Islet of Langerhans (tissue), 1 donor: ENCODE measurements around the gene RUSF1.
"Not testable (repeated sequence)": the region's sequence is repeated elsewhere in the genome, so short reads cannot be mapped to it uniquely, and the experiment has no call there.

ENCODE experiments used
- FAIRE-seq: peaks from one replicate; lab custom pipeline; 2011; peaks lifted over from hg19 to GRCh38; lab: Jason Lieb, UNC

RUSF1 gene

GRCh38 chr16:31513884-31514283 lies 5.7 kb upstream of the RUSF1 start:
- FAIRE-seq: no peak

GRCh38 chr16:31513126-31513525 lies 4.9 kb upstream of the RUSF1 start:
- no peak for FAIRE-seq

- FAIRE-seq: no peak
These were observed 560 bp upstream of the RUSF1 start for GRCh38 chr16:31508706-31509195.

GRCh38 chr16:31507617-31507928 lies 618 bp downstream of the RUSF1 start:
- FAIRE-seq: no peak

GRCh38 chr16:31505483-31505882 lies 2.7 kb downstream of the RUSF1 start:
- no peak for FAIRE-seq

GRCh38 chr16:31504159-31504558 lies 4.0 kb downstream of the RUSF1 start:
- no peak for FAIRE-seq

- not testable (repeated sequence) for FAIRE-seq
These were observed 4.6 kb downstream of the RUSF1 start for GRCh38 chr16:31503555-31503954.

- FAIRE-seq: no peak
These were observed 5.2 kb downstream of the RUSF1 start for GRCh38 chr16:31502981-31503380.

- FAIRE-seq: no peak
These were observed 6.2 kb downstream of the RUSF1 start for GRCh38 chr16:31501966-31502348.

GRCh38 chr16:31501226-31501965 lies 6.8 kb downstream of the RUSF1 start:
- FAIRE-seq: no peak

- no peak for FAIRE-seq
These were observed 8.3 kb downstream of the RUSF1 start for GRCh38 chr16:31499928-31500327.

- FAIRE-seq: no peak
These were observed 9.7 kb downstream of the RUSF1 start for GRCh38 chr16:31498493-31498892.

GRCh38 chr16:31496670-31497069 lies 11.5 kb downstream of the RUSF1 start:
- FAIRE-seq: no peak

GRCh38 chr16:31493506-31494125 lies 14.6 kb downstream of the RUSF1 start:
- FAIRE-seq: no peak

- FAIRE-seq: no peak
These were observed 16.3 kb downstream of the RUSF1 start for GRCh38 chr16:31491778-31492418.

GRCh38 chr16:31489616-31490584 lies 18.3 kb downstream of the RUSF1 start:
- no peak for FAIRE-seq

- FAIRE-seq: no peak
These were observed 19.0 kb downstream of the RUSF1 start for GRCh38 chr16:31489298-31489564.

- no peak for FAIRE-seq
These were observed 19.5 kb downstream of the RUSF1 start for GRCh38 chr16:31488468-31489297.

GRCh38 chr16:31487720-31488467 lies 20.3 kb downstream of the RUSF1 start:
- no peak for FAIRE-seq

- FAIRE-seq: no peak
These were observed 21.0 kb downstream of the RUSF1 start for GRCh38 chr16:31487071-31487719.

GRCh38 chr16:31486045-31486444 lies 22.1 kb downstream of the RUSF1 start:
- FAIRE-seq: no peak
